IMR-90 (cell line): ENCODE data around the gene CUBN. TPM values are rescaled to one million over a fixed set of nuclear protein-coding genes. Genes with fewer than 3 reads are reported as not detected.

Experiments used
- ATAC-seq: fragments of 200-7000 bp; cut with Tn5 transposase; 2 replicates; pipeline ENCODE4 v1.9.1; 2020; ENCODE audit warnings: low read depth, mild to moderate bottlenecking, moderate library complexity
- BruUV-seq: library from RNA; stranded (reverse); fragments of 400-500 nt; replicated peaks from 2 replicates; lab custom pipeline; 2021; lab: Mats Ljungman, UMichigan
- CTCF ChIA-PET: fragments of 300-600 bp; formaldehyde crosslinking; extraction: SDS; loops from one replicate; lab custom pipeline; 2021; ENCODE audit warnings: antibody characterized with exemption; lab: Yijun Ruan, JAX
- POLR2A ChIA-PET: fragments of 300-600 bp; sonication (Branson Sonifier 250); formaldehyde crosslinking; loops from one replicate; lab custom pipeline; 2022; ENCODE audit warnings: antibody characterized with exemption; ENCODE audit not compliant: unreplicated experiment; lab: Charles Lee
- DNase-seq: peaks from one replicate; pipeline ENCODE4 v3.0.0; 2013
- H2AFZ ChIP-seq: replicated peaks from 2 replicates; pipeline ENCODE3; 2013; ENCODE audit warnings: low read length, mild to moderate bottlenecking; ENCODE audit not compliant: poor library complexity
- H2AK5ac ChIP-seq: 2 replicates; pipeline ENCODE4 v1.6.1; 2013; ENCODE audit warnings: low read depth, low read length, inconsistent platforms
- H2AK9ac ChIP-seq: replicated peaks from 2 replicates; pipeline ENCODE3; 2013; ENCODE audit warnings: mild to moderate bottlenecking, low read depth, low read length, moderate library complexity; ENCODE audit not compliant: poor library complexity
- H2BK120ac ChIP-seq: 2 replicates; pipeline ENCODE4 v1.6.1; 2013; ENCODE audit warnings: low read depth, low read length, inconsistent platforms
- H2BK15ac ChIP-seq: 3 replicates; pipeline ENCODE4 v1.6.1; 2013; ENCODE audit warnings: low read depth, low read length, inconsistent platforms
- H2BK20ac ChIP-seq: 2 replicates; pipeline ENCODE4 v1.6.1; 2013; ENCODE audit warnings: low read depth, mild to moderate bottlenecking, inconsistent platforms, low read length, moderate library complexity
- H2BK5ac ChIP-seq: 2 replicates; pipeline ENCODE4 v1.6.1; 2013; ENCODE audit warnings: mild to moderate bottlenecking, low read depth, low read length, inconsistent platforms; ENCODE audit not compliant: poor library complexity, severe bottlenecking
- H3K14ac ChIP-seq: replicated peaks from 2 replicates; pipeline ENCODE4 v1.6.1; 2013; ENCODE audit warnings: low read depth, low read length, inconsistent platforms
- H3K18ac ChIP-seq: 2 replicates; pipeline ENCODE4 v1.6.1; 2013; ENCODE audit warnings: low read depth, low read length, control low read depth
- H3K23ac ChIP-seq: 2 replicates; pipeline ENCODE4 v1.6.1; 2013; ENCODE audit warnings: low read depth, low read length, inconsistent platforms
- H3K27ac ChIP-seq: 2 replicates; pipeline ENCODE4 v1.5.1; 2013; ENCODE audit warnings: mild to moderate bottlenecking, control low read depth, low read length; ENCODE audit not compliant: insufficient read depth
- H3K27me3 ChIP-seq: 2 replicates; pipeline ENCODE4 v1.6.1; 2013; ENCODE audit warnings: low read length; ENCODE audit not compliant: control insufficient read depth, insufficient read depth
- H3K36me3 ChIP-seq: 2 replicates; pipeline ENCODE4 v1.6.1; 2013; ENCODE audit warnings: low read length, mixed read lengths; ENCODE audit not compliant: control insufficient read depth, insufficient read depth
- H3K4ac ChIP-seq: 2 replicates; pipeline ENCODE4 v1.6.1; 2013; ENCODE audit warnings: low read depth, low read length, inconsistent platforms
- H3K4me1 ChIP-seq: 2 replicates; pipeline ENCODE4 v1.6.1; 2013; ENCODE audit warnings: low read length, mixed read lengths; ENCODE audit not compliant: control insufficient read depth, insufficient read depth
- H3K4me2 ChIP-seq: 2 replicates; pipeline ENCODE4 v1.6.1; 2013; ENCODE audit warnings: low read depth, mild to moderate bottlenecking, control low read depth, low read length, moderate library complexity
- H3K4me3 ChIP-seq: 2 replicates; pipeline ENCODE4 v1.5.1; 2013; ENCODE audit warnings: low read depth, mild to moderate bottlenecking, control low read depth, low read length, moderate library complexity; ENCODE audit not compliant: insufficient read depth
- H3K56ac ChIP-seq: 2 replicates; pipeline ENCODE4 v1.6.1; 2013; ENCODE audit warnings: low read length, inconsistent platforms; ENCODE audit not compliant: insufficient read depth; ENCODE audit errors: extremely low read depth
- H3K79me1 ChIP-seq, 2 experiments: 2 replicates each; pipeline ENCODE4 v1.6.1; 2013; ENCODE audit warnings: low read length in 2 of 2, inconsistent platforms in 1 of 2, low read depth in 1 of 2
- H3K9ac ChIP-seq: 2 replicates; pipeline ENCODE4 v1.6.1; 2013; ENCODE audit warnings: low read depth, low read length, control low read depth
- H3K9me1 ChIP-seq: 2 replicates; pipeline ENCODE4 v1.6.1; 2013; ENCODE audit warnings: low read length, inconsistent platforms; ENCODE audit not compliant: insufficient read depth
- H3K9me3 ChIP-seq: 2 replicates; pipeline ENCODE4 v1.6.1; 2013; ENCODE audit warnings: low read length; ENCODE audit not compliant: control insufficient read depth, insufficient read depth
- H4K20me1 ChIP-seq: 2 replicates; pipeline ENCODE4 v1.6.1; 2013; ENCODE audit warnings: low read length, inconsistent platforms; ENCODE audit not compliant: insufficient read depth
- H4K5ac ChIP-seq: 2 replicates; pipeline ENCODE4 v1.6.1; 2013; ENCODE audit warnings: mild to moderate bottlenecking, low read depth, low read length, control low read depth
- H4K8ac ChIP-seq, 2 experiments: 2 replicates each; pipeline ENCODE4 v1.6.1; 2013; ENCODE audit warnings: low read depth in 2 of 2, low read length in 2 of 2, control low read depth in 1 of 2, inconsistent platforms in 1 of 2
- H4K91ac ChIP-seq: 2 replicates; pipeline ENCODE4 v1.6.1; 2013; ENCODE audit warnings: low read depth, low read length, inconsistent platforms; ENCODE audit not compliant: insufficient read depth
- BHLHE40 ChIP-seq: fragments of 150-350 bp; IDR thresholded peaks from 2 replicates; pipeline ENCODE4 v1.6.1; 2016; ENCODE audit warnings: mild to moderate bottlenecking, low read depth, low read length
- CEBPB ChIP-seq: IDR thresholded peaks from 2 replicates; pipeline ENCODE4 v1.6.1; 2012; ENCODE audit warnings: low read depth, low read length, improper control_type of control experiment
- CHD1 ChIP-seq: IDR thresholded peaks from 2 replicates; pipeline ENCODE4 v1.6.1; 2012; ENCODE audit warnings: low read depth, low read length, improper control_type of control experiment
- CTCF ChIP-seq: conservative IDR thresholded peaks from 2 replicates; pipeline ENCODE4 v1.5.1; 2012; ENCODE audit warnings: mild to moderate bottlenecking, low read depth, low read length, improper control_type of control experiment
- ELK1 ChIP-seq: fragments of 150-350 bp; IDR thresholded peaks from 2 replicates; pipeline ENCODE4 v1.6.1; 2016; ENCODE audit warnings: low read depth, mild to moderate bottlenecking, low read length, moderate library complexity, borderline replicate concordance
- FOS ChIP-seq: fragments of 150-350 bp; IDR thresholded peaks from 2 replicates; pipeline ENCODE4 v1.6.1; 2016; ENCODE audit warnings: low read depth, low read length
- MAFK ChIP-seq: IDR thresholded peaks from 2 replicates; pipeline ENCODE4 v1.6.1; 2012; ENCODE audit warnings: low read depth, low read length, improper control_type of control experiment
- MAZ ChIP-seq: IDR thresholded peaks from 2 replicates; pipeline ENCODE4 v1.6.1; 2012; ENCODE audit warnings: low read depth, mild to moderate bottlenecking, low read length, improper control_type of control experiment, moderate library complexity, borderline replicate concordance
- MXI1 ChIP-seq: IDR thresholded peaks from 2 replicates; pipeline ENCODE4 v1.6.1; 2012; ENCODE audit warnings: low read depth, mild to moderate bottlenecking, low read length, moderate library complexity, borderline replicate concordance
- NFE2L2 ChIP-seq: fragments of 150-350 bp; IDR thresholded peaks from 2 replicates; pipeline ENCODE4 v1.6.1; 2016; ENCODE audit warnings: low read depth, mild to moderate bottlenecking, low read length
- POLR2A ChIP-seq: IDR thresholded peaks from 2 replicates; pipeline ENCODE4 v1.6.1; 2012; ENCODE audit warnings: mild to moderate bottlenecking, low read depth, low read length
- RAD21 ChIP-seq: IDR thresholded peaks from 2 replicates; pipeline ENCODE4 v1.6.1; 2012; ENCODE audit warnings: low read length, improper control_type of control experiment
- RCOR1 ChIP-seq: IDR thresholded peaks from 2 replicates; pipeline ENCODE4 v1.6.1; 2012; ENCODE audit warnings: mild to moderate bottlenecking, low read length, improper control_type of control experiment; ENCODE audit not compliant: insufficient replicate concordance
- RFX5 ChIP-seq: IDR thresholded peaks from 2 replicates; pipeline ENCODE4 v1.8.0; 2012; ENCODE audit warnings: low read depth, mild to moderate bottlenecking, low read length, moderate library complexity
- SMC3 ChIP-seq: fragments of 150-350 bp; IDR thresholded peaks from 2 replicates; pipeline ENCODE4 v1.6.1; 2016; ENCODE audit warnings: low read depth, mild to moderate bottlenecking, antibody characterized with exemption, low read length, moderate library complexity
- USF2 ChIP-seq: fragments of 150-350 bp; IDR thresholded peaks from 2 replicates; pipeline ENCODE4 v1.6.1; 2017; ENCODE audit warnings: mild to moderate bottlenecking, antibody characterized with exemption, low read length, low read depth
- WGBS, 2 experiments: methylation state at CpG; one replicate each; pipeline versions ENCODE4 v1.1.5 to v1.1.7; 2013; ENCODE audit warnings: missing lambda C conversion rate in 2 of 2; ENCODE audit not compliant: insufficient read length in 1 of 2; ENCODE audit errors: extremely low coverage in 2 of 2; 5-methylcytosine and 5-hydroxymethylcytosine counted together
- dilution Hi-C: fragments of 300-500 bp; cut with HindIII; formaldehyde crosslinking; loops from one replicate; pipeline ENCODE4 v1.14.3; 2018; ENCODE audit warnings: low sequenced_read_pairs; ENCODE audit not compliant: unreplicated experiment
- in situ Hi-C: fragments of 300-500 bp; cut with MboI; formaldehyde crosslinking; loops from 3 replicates; pipeline ENCODE4 v1.14.3; 2019; ENCODE audit warnings: low sequenced_read_pairs, inconsistent platforms, mixed read lengths
- intact Hi-C: fragments of 100-400 bp; cut with micrococcal nuclease; formaldehyde crosslinking; loops from 2 replicates; pipeline ENCODE4 v1.10.0; 2022
- polyA plus RNA-seq, 3 experiments: library from polyadenylated mRNA; depleted of rRNA; stranded (reverse); fragments of >200 nt; gene quantifications; 2 replicates each; pipeline ENCODE4 v1.2.3, GENCODE V29; 2012; ENCODE audit warnings: low replicate concordance in 1 of 3
- total RNA-seq: library from RNA; depleted of rRNA; stranded (reverse); fragments of >200 nt; gene quantifications from 2 replicates; pipeline ENCODE4 v1.2.3, GENCODE V29; 2012

The CUBN gene
- total and polyA plus RNA-seq, 2 of the 4 experiments (the other 2 are of a cell fraction) = 0.19 to 0.54 TPM

- Histone ChIP-seq H2BK120ac (no peak overlapping the region), H3K27me3 (no peaks in the 10 kb centered on the region), H2AK9ac (no peak overlapping the region), H2BK5ac (no peak overlapping the region), H4K5ac (no peak overlapping the region), H3K27ac (no peak overlapping the region), H3K9ac (no peak overlapping the region), H3K4ac (no peak overlapping the region), H4K91ac (no peak overlapping the region), H3K9me3 (no peaks in the 10 kb centered on the region), H3K23ac (no peak overlapping the region), H2BK20ac (no peak overlapping the region), H3K4me3 (no peak overlapping the region), H2AFZ (no peak overlapping the region), H3K14ac (no peak overlapping the region), H3K56ac (no peak overlapping the region), H3K9me1 (0 out of 2 replicates have a peak, but pooled peaks cover 3% of the 10 kb centered on the region), H2AK5ac (no peak overlapping the region), H3K18ac (no peak overlapping the region), H3K4me2 (no peak overlapping the region), H3K36me3 (peaks cover 6% of the 10 kb centered on the region), H4K20me1 (peaks cover 19% of the 10 kb centered on the region; the same call in 1 of the 2 replicates), H2BK15ac (no peak overlapping the region), H4K8ac (no peak overlapping the region), H3K4me1 (no peaks in the 10 kb centered on the region), H3K79me1 (peaks cover 25 to 46% of the 10 kb centered on the region in 2 experiments)
- POLR2A ChIA-PET = no interaction called here
- in situ Hi-C loops = no loop called here
- TF ChIP-seq CEBPB (no peak), RFX5 (no peak), MAZ (no peak), ELK1 (no peak), CHD1 (no peak), MAFK (no peak), BHLHE40 (no peak), SMC3 (no peak), MXI1 (no peak), USF2 (no peak), FOS (no peak), CTCF (no peak), NFE2L2 (no peak), RCOR1 (no peak), RAD21 (no peak), POLR2A (no peak)
- CTCF ChIA-PET = interaction anchor here (0.6 to 0.7 kb wide), 2 partner anchors 141 to 1711 kb away, joined by 3 to 4 read pairs; no protein-coding TSS in a partner anchor
- DNase-seq = no peak
- dilution Hi-C loops = no loop called here
- no peak for ATAC-seq
- intact Hi-C loops = no loop called here
- WGBS, 2 experiments = no CpG with 5 or more reads among the region's 2 CpGs
- BruUV-seq = no TSS peak
Observed at GRCh38 chr10:16803464-16803863, 326.1 kb downstream of the CUBN start.
